ENCODE results near the gene PDE10A. TPM values are rescaled to one million over a fixed set of nuclear protein-coding genes. Genes with fewer than 3 reads are reported as not detected.

The PDE10A gene
- total RNA-seq, 6 experiments from 2014 or later: 1.2 to 2.0 (median 1.6) TPM; not detected in 2

DNA sequence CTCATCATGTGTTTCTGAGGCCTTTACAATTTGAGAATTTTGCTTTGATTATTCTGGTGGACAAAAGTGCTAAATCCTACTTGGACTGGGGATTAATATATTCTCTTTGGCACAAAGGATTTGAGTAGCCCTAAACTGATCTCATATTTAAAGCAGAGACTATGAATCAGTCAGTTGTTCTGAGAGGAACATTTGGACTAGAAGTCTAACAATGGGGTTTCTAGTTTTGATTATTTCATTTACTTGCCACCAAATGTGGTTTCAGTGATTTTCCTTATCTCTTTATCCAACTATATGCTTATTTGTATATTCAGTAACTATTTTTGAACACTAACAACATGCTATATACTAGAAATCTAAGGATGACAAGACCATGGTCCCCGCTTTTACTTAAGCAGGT is 81.4 kb downstream of the PDE10A start:
- peaks cover 22% of the 10 kb centered on the region for H3K9me3 Mint-ChIP-seq
- DNase-seq: no peak
- no peak overlapping the region for H3K27ac Mint-ChIP-seq
- no peaks in the 10 kb centered on the region for H3K4me1 Mint-ChIP-seq (ENCODE audit: low read depth)
- H3K27me3 Mint-ChIP-seq (ENCODE audit: insufficient read depth): no peaks in the 10 kb centered on the region; the same call in 1 of the 2 replicates
- no peak overlapping the region for H3K4me3 Mint-ChIP-seq
- no peaks in the 10 kb centered on the region for H3K36me3 Mint-ChIP-seq (ENCODE audit: low read depth)
- TF ChIP-seq, protein P1, sequence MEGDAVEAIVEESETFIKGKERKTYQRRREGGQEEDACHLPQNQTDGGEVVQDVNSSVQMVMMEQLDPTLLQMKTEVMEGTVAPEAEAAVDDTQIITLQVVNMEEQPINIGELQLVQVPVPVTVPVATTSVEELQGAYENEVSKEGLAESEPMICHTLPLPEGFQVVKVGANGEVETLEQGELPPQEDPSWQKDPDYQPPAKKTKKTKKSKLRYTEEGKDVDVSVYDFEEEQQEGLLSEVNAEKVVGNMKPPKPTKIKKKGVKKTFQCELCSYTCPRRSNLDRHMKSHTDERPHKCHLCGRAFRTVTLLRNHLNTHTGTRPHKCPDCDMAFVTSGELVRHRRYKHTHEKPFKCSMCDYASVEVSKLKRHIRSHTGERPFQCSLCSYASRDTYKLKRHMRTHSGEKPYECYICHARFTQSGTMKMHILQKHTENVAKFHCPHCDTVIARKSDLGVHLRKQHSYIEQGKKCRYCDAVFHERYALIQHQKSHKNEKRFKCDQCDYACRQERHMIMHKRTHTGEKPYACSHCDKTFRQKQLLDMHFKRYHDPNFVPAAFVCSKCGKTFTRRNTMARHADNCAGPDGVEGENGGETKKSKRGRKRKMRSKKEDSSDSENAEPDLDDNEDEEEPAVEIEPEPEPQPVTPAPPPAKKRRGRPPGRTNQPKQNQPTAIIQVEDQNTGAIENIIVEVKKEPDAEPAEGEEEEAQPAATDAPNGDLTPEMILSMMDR (IDR thresholded peaks at IDR 0.05): no peak

DNA sequence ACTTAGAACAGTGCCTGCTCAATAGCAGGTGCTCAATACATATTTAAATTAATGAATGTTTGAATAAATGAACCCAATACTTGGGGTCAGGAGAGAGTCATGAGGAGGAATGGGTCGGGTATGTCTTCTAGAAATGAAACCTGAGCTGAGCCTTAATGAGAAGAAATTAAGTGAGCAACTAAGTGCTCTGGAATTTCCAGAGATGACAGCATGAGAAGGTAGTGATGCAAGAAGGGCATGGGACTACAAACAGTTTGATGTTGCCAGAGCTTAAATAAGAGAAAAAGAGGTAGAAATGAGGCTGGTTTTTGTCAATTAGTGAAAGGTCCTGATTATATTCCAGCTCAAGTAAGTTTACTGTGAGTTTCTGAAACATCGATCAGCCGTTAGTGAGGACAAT is 82.9 kb downstream of the PDE10A start:
- no peaks in the 10 kb centered on the region for H3K36me3 Mint-ChIP-seq (ENCODE audit: low read depth)
- peaks cover 12% of the 10 kb centered on the region for H3K9me3 Mint-ChIP-seq
- no peak overlapping the region for H3K4me3 Mint-ChIP-seq
- H3K27me3 Mint-ChIP-seq (ENCODE audit: insufficient read depth): no peaks in the 10 kb centered on the region
- H3K4me1 Mint-ChIP-seq (ENCODE audit: low read depth): no peaks in the 10 kb centered on the region
- no peak overlapping the region for H3K27ac Mint-ChIP-seq
- TF ChIP-seq, protein P1 (IDR thresholded peaks at IDR 0.05): no peak
- no peak for DNase-seq

DNA sequence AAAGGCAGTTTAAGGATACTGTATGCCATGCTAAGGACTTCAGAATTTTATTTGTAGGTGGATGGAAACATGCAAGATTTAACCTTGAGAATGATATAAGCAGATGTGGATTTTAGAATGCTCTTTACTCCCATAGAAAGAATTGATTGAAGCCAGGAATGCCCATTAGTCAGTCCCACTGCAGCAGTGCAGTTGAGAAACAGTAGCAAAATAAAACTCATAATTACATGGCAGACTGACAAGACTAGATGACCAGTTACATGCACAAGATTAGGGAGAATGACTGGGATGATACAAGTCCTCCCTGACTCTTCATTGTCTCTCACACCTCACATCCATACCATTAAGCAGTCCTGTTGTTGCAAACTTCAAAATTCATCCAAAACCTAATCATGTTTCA is 83.9 kb downstream of the PDE10A start:
- H3K27me3 Mint-ChIP-seq (ENCODE audit: insufficient read depth): no peaks in the 10 kb centered on the region
- peaks cover 2% of the 10 kb centered on the region for H3K9me3 Mint-ChIP-seq
- no peak for DNase-seq
- TF ChIP-seq, protein P1 (IDR thresholded peaks at IDR 0.05): no peak
- H3K36me3 Mint-ChIP-seq (ENCODE audit: low read depth): no peaks in the 10 kb centered on the region
- H3K27ac Mint-ChIP-seq: no peak overlapping the region
- no peak overlapping the region for H3K4me3 Mint-ChIP-seq
- no peaks in the 10 kb centered on the region for H3K4me1 Mint-ChIP-seq (ENCODE audit: low read depth)

GRCh38 chr6:165577556-165577955 is 85.5 kb downstream of the PDE10A start:
- H3K9me3 Mint-ChIP-seq: peaks cover 9% of the 10 kb centered on the region
- no peaks in the 10 kb centered on the region for H3K4me1 Mint-ChIP-seq (ENCODE audit: low read depth)
- TF ChIP-seq, protein P1 (IDR thresholded peaks at IDR 0.05): no peak
- H3K36me3 Mint-ChIP-seq (ENCODE audit: low read depth): peaks cover 6% of the 10 kb centered on the region; the same call in 1 of the 2 replicates
- no peaks in the 10 kb centered on the region for H3K27me3 Mint-ChIP-seq (ENCODE audit: insufficient read depth)
- no peak overlapping the region for H3K27ac Mint-ChIP-seq
- no peak for DNase-seq
- no peak overlapping the region for H3K4me3 Mint-ChIP-seq

GRCh38 chr6:165575158-165575549 is 87.9 kb downstream of the PDE10A start:
- H3K27ac Mint-ChIP-seq: no peak overlapping the region

More at GRCh38 chr6:165575158-165575549, 87.9 kb downstream of the PDE10A start:
- TF ChIP-seq, protein P1 (IDR thresholded peaks at IDR 0.05): no peak
- Mint-ChIP-seq H3K4me1 (ENCODE audit: low read depth) (no peaks in the 10 kb centered on the region), H3K4me3 (no peak overlapping the region), H3K9me3 (peaks cover 20% of the 10 kb centered on the region), H3K36me3 (ENCODE audit: low read depth) (peaks cover 6% of the 10 kb centered on the region; the same call in 1 of the 2 replicates), H3K27me3 (ENCODE audit: insufficient read depth) (no peaks in the 10 kb centered on the region)
- DNase-seq: no peak
